Stimulated activated CD8-positive, alpha-beta memory T cell treated with anti-CD3 and anti-CD28 coated beads, Interleukin-12 subunit alpha, Interleukin-12 subunit beta, amount 100 ng/mL, for 24 hours (primary cell): ENCODE data around the gene ZNF423.

Experiments used
- DNase-seq: peaks from one replicate; pipeline ENCODE4 v3.0.0-alpha.2; 2020; ENCODE audit errors: extremely low read depth

The ZNF423 gene

GRCh38 chr16:49601576-49601975, 254.3 kb downstream of the ZNF423 start:
- no peak for DNase-seq

DNA sequence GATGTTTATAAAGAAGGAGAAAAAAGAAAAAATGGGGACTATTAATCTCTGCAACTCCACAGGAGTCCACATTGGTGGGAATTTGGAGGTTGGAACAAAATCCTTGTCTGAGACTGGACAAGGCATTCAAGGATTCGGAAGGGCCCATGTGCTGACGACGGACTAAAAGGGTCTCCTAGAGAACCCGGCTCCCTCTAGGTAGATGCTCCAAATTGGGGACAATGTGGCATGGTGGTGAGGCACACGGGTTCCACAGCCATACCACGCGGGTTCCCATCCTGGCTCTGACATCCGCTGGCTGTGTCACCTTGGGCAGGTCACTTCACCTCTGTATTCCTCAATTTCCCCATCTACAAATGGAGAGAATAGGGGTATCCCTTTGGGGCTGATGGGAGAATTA, 254.9 kb downstream of the ZNF423 start:
- DNase-seq: no peak

DNA sequence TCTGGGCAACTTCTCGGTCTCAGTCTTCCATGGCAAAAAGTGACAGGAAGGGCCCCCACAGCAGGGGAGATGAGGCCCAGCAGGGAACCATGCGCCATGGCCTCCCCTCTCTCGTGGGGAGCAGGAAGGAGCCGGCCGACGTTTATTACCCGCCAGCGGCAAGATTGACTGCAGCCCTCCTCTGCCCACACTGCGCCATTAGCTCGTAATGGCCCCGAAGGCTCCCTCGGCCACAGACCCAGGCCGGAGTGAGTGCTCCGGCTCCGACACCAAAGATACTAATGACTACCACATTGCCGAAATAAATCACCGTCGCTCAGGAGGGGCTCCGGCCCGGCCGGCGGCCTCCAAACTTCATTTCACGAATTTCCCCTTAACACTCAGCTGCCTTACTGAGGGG, 255.4 kb downstream of the ZNF423 start:
- DNase-seq: no peak

GRCh38 chr16:49599704-49600103, 256.2 kb downstream of the ZNF423 start:
- no peak for DNase-seq

DNA sequence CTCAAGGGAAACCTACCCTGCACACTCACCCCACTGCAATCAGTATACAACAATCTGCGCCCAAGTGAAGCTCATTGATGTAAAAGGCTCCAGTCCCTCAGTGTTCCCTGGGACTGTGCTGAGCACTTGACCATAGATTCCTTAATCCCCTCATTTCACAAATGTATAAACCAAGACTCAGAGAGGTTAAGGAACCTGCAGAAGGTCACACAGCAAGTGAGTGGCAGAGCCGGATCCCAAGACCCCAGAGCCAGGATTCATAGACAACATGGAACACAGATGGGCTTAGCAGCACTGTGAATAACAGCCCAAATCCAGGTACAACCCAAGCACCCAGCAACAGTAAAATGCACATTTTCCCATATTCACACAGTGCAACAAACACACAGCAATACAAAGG, 256.6 kb downstream of the ZNF423 start:
- no peak for DNase-seq

DNA sequence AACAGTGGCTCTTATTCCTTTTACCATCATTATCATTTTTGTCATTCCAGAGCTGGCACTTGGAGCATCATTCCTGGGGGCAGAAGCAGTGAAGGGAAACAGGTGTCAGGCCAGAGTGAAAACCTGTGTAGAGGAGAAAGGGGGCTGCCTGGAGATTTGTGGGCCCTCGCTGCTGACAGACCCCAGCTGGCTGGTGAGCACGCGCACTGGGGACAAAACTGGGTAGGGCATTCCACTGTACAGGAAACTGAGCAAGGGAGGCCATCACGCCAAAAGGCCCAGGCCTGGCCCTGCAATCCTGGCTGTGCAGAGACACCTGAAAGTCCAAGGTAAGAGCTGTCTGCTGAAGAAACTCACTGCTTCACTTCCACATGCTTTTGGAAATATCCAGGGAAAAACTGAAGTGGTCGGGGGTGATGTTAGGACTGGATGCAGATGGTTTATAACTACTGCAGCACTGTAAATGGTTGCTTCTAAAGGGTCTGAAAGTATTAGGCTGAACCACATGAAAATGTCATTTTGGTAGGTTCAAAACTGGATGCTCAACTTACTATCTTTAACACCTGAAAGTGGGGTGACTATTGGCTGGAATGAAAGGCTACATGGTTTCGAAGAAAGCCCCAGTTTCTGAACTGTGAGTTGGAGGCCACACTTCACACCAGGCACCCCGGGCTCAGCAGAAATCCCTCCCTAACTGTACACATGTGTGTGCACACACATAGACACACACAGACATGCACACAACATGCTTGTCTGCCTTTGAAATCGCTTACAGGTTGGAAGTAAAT, 257.3 kb downstream of the ZNF423 start:
- no peak for DNase-seq

- no peak for DNase-seq
These were observed 258.1 kb downstream of the ZNF423 start for GRCh38 chr16:49597796-49598195.

DNA sequence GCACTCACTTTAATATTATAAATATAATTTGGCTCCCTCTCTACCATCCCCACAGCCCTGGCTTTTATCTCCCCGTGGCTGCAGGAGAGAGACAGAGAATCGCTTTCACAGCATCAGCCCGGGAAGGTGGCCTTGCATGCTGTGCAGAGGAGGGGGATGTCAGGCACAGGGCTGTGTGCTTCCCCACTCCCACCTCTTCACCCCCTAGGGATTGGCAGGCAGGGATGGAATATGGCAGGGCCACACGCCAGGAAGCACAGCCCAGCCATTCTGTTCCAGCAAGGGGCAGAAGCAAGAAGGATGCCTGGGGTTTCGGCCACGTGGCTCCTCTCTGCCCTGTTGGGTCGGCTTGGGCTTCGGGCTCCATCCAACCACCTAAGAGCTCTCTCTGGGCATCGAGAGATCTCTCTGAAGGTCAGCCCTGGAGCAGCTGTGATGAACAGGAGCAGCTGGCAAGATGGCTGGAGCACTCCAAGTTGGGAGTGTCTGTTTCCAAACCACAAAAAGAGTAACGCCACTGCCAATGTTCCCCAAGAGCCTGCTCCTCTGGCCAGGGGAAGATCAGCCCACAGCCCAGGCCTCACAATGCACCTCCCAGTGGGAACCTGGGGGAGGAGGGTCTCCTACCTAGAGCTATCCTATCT, 259.1 kb downstream of the ZNF423 start:
- DNase-seq: no peak

- DNase-seq: no peak
These were observed 259.8 kb downstream of the ZNF423 start for GRCh38 chr16:49596068-49596467.

- no peak for DNase-seq
These were observed 261.0 kb downstream of the ZNF423 start for GRCh38 chr16:49594685-49595498.

- no peak for DNase-seq
These were observed 261.8 kb downstream of the ZNF423 start for GRCh38 chr16:49594153-49594552.

GRCh38 chr16:49593424-49594040, 262.4 kb downstream of the ZNF423 start:
- DNase-seq: no peak

GRCh38 chr16:49592546-49593423, 263.1 kb downstream of the ZNF423 start:
- DNase-seq: no peak

DNA sequence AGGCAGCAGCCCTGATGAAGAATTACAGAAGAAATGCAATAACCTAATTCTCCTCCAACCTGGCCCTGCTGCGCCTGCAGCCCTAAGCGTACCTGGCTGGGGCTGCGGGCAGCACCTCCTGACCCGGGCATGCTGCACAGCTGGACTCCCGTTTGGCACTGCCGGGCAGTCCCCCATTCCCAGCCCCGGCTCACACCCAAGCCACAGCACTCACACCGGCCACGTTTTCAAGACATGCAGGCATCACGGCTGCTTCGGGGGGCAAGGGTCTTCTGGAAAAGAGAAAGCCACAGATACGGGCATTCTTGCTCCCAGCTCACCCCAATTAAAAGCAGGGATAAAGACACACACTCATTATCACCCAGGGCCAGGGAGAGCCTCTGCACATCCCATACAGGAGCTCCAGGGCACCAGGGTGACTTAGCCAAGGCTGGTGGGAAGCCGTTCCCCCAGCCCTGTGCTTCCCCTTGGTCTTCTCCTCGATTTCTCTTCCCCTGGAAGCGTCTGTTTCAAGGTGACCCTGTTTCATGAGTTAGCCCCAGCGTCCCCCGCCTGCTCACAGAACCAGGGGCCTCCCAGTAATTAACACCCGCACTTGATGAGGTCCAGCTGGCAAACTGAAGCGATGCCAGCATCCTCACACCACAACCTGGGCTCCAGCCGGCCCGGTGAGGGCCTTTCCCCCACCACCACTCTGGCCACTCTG, 265.6 kb downstream of the ZNF423 start:
- no peak for DNase-seq

DNA sequence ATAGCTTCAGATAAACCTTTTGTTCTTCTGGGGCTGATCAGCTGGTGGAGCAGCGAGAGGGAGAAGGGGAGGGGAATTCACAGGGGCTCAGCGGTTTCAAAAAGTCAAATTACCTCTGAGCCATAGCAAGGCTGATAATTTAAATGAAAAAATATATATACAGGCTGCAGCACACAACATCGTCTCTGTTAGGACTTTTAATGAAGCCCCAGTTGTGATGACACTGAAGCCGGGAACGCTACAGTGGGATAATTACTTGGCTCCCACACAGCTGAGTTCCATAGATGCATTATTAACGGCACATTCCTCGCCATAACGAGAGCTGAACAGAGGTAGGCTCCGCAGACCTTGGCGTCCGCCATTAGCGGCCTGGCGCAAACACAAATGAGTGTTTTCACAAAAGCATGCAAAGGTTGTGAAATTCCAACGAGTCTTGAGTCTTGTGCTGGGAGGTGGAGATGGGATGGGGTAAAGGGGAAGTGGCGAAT, 266.3 kb downstream of the ZNF423 start:
- no peak for DNase-seq

DNA sequence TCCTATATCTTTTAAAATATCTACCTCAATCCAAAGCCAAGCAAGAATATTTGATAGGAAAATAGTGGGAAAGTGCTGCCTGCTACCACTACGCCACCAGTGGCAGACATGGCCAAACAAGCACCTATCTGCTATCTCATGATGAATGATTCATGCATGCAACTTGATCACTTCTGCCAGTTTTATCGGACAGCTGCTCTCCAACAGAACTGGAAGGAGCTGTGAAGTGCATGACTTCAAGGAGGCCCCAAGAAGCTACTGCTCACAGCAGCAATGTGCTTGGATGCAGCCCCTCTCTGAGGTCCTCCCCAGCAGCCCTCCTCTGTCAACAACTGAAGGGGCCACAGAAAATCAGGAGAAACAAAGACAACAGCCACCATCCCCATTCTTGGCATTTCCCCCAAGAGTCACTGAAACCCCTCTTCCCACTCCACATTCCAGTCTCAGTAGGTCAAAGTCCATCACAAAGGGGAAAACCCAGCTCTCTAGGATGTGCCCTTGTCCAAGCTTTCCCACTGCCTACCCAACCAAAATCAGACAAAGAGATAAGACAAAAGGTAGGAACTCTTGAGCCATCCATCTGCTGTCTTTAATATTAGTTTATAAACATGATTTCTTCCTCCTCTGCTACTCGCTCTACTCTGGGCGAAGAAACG, 267.1 kb downstream of the ZNF423 start:
- no peak for DNase-seq

GRCh38 chr16:49588026-49588425, 267.9 kb downstream of the ZNF423 start:
- DNase-seq: no peak

DNA sequence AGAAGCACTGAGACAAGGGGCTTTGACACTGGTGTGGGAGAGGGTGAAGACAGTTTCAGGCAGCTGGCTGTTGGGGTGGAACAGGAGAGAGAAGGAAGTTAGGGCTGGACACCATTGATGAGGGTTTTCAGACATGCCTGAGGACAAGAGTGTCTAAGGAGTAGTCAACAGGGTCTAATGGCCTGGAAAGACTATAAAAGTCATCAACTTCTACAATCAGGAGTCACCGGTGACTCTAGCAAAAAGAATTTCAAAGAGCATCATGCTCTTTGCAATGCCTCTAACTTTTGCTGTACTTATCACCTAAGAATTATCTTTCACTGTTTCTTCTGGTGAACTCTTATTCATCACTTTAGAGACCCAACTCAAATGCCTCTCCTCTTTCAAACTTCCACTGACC, 268.4 kb downstream of the ZNF423 start:
- DNase-seq: no peak

- no peak for DNase-seq
These were observed 269.2 kb downstream of the ZNF423 start for GRCh38 chr16:49586466-49587450.
